ENCODE results near the gene PLXNC1. TPM values are rescaled to one million over a fixed set of nuclear protein-coding genes. Genes with fewer than 3 reads are reported as not detected.

PLXNC1 gene
- total and polyA plus RNA-seq, 2 donors (not counting 1 experiment from before 2014, with no cell fraction given) = 15.1 to 86.9 TPM

GRCh38 chr12:94276725-94277124, 128.3 kb downstream of the PLXNC1 start:
- Histone ChIP-seq H2AFZ (ENCODE audit: low read length) (no peak overlapping the region), H4K20me1 (ENCODE audit: control insufficient read depth, extremely low read depth, insufficient read depth, low read length) (no peaks in the 10 kb centered on the region), H3K4me3 (replicated peaks in 1 of 4; ENCODE audit: control extremely low read depth in 1 of 4, insufficient read depth in 1 of 4, low read depth in 3 of 4, low read length in 4 of 4) (no peak overlapping the region), H3K79me2 (ENCODE audit: control insufficient read depth, insufficient read depth, low read length) (no peaks in the 10 kb centered on the region), H3K4me1 (ENCODE audit: control insufficient read depth, extremely low read depth, insufficient read depth, low read length) (peaks cover 2% of the 10 kb centered on the region), H3K4me2 (ENCODE audit: extremely low read depth, insufficient read depth, low read length) (no peak overlapping the region), H3K9me3 (ENCODE audit: control insufficient read depth, insufficient read depth, low read depth, low read length) (no peaks in the 10 kb centered on the region), H3K9ac (ENCODE audit: insufficient read depth, low read length) (no peak overlapping the region), H3K27ac (ENCODE audit: insufficient read depth, low read length) (no peak overlapping the region), H3K27me3 (ENCODE audit: control insufficient read depth, insufficient read depth, low read length) (no peaks in the 10 kb centered on the region), H3K36me3 (ENCODE audit: control insufficient read depth, insufficient read depth, low read length) (no peaks in the 10 kb centered on the region)
- TF ChIP-seq CTCF (conservative IDR thresholded peaks at IDR 0.05 in 1 of 2, IDR thresholded peaks at IDR 0.05 in 1 of 2; ENCODE audit: low read depth in 1 of 2, low read length in 2 of 2) (no peak), EZH2 (IDR thresholded peaks at IDR 0.05; ENCODE audit: low read length, missing control alignments) (no peak)
- DNase-seq (ENCODE audit: low read depth in 2 of 2) = no peak

GRCh38 chr12:94277426-94278000, 129.1 kb downstream of the PLXNC1 start:
- DNase-seq (ENCODE audit: low read depth in 2 of 2) = peak; percentile 27 to 73
- no peak overlapping the region for H2AFZ ChIP-seq (ENCODE audit: low read length)
- no peak for TF ChIP-seq CTCF (conservative IDR thresholded peaks at IDR 0.05 in 1 of 2, IDR thresholded peaks at IDR 0.05 in 1 of 2; ENCODE audit: low read depth in 1 of 2, low read length in 2 of 2)
- no peak for TF ChIP-seq EZH2 (IDR thresholded peaks at IDR 0.05; ENCODE audit: low read length, missing control alignments)
- H3K9ac ChIP-seq (ENCODE audit: insufficient read depth, low read length) = no peak overlapping the region
- H3K9me3 ChIP-seq (ENCODE audit: control insufficient read depth, insufficient read depth, low read depth, low read length) = no peaks in the 10 kb centered on the region
- H3K79me2 ChIP-seq (ENCODE audit: control insufficient read depth, insufficient read depth, low read length) = no peaks in the 10 kb centered on the region
- peaks cover 2% of the 10 kb centered on the region for H3K4me1 ChIP-seq (ENCODE audit: control insufficient read depth, extremely low read depth, insufficient read depth, low read length)
- no peak overlapping the region for H3K27ac ChIP-seq (ENCODE audit: insufficient read depth, low read length)
- no peak overlapping the region for H3K4me2 ChIP-seq (ENCODE audit: extremely low read depth, insufficient read depth, low read length)
- H3K27me3 ChIP-seq (ENCODE audit: control insufficient read depth, insufficient read depth, low read length) = no peaks in the 10 kb centered on the region
- H3K4me3 ChIP-seq (replicated peaks in 1 of 4; ENCODE audit: control extremely low read depth in 1 of 4, insufficient read depth in 1 of 4, low read depth in 3 of 4, low read length in 4 of 4) = no peak overlapping the region
- no peaks in the 10 kb centered on the region for H4K20me1 ChIP-seq (ENCODE audit: control insufficient read depth, extremely low read depth, insufficient read depth, low read length)
- no peaks in the 10 kb centered on the region for H3K36me3 ChIP-seq (ENCODE audit: control insufficient read depth, insufficient read depth, low read length)

- TF ChIP-seq EZH2 (IDR thresholded peaks at IDR 0.05; ENCODE audit: low read length, missing control alignments) = no peak
- TF ChIP-seq CTCF (conservative IDR thresholded peaks at IDR 0.05 in 1 of 2, IDR thresholded peaks at IDR 0.05 in 1 of 2; ENCODE audit: low read depth in 1 of 2, low read length in 2 of 2) = no peak
- H3K4me3 ChIP-seq (replicated peaks in 1 of 4; ENCODE audit: control extremely low read depth in 1 of 4, insufficient read depth in 1 of 4, low read depth in 3 of 4, low read length in 4 of 4) = no peak overlapping the region
Observed at GRCh38 chr12:94280063-94280462, 131.7 kb downstream of the PLXNC1 start.

More at GRCh38 chr12:94280063-94280462, 131.7 kb downstream of the PLXNC1 start:
- Histone ChIP-seq H3K36me3 (ENCODE audit: control insufficient read depth, insufficient read depth, low read length) (no peaks in the 10 kb centered on the region), H4K20me1 (ENCODE audit: control insufficient read depth, extremely low read depth, insufficient read depth, low read length) (no peaks in the 10 kb centered on the region), H2AFZ (ENCODE audit: low read length) (no peak overlapping the region), H3K4me2 (ENCODE audit: extremely low read depth, insufficient read depth, low read length) (no peak overlapping the region), H3K4me1 (ENCODE audit: control insufficient read depth, extremely low read depth, insufficient read depth, low read length) (peaks cover 2% of the 10 kb centered on the region), H3K27ac (ENCODE audit: insufficient read depth, low read length) (no peak overlapping the region), H3K9ac (ENCODE audit: insufficient read depth, low read length) (no peak overlapping the region), H3K9me3 (ENCODE audit: control insufficient read depth, insufficient read depth, low read depth, low read length) (no peaks in the 10 kb centered on the region), H3K79me2 (ENCODE audit: control insufficient read depth, insufficient read depth, low read length) (no peaks in the 10 kb centered on the region), H3K27me3 (ENCODE audit: control insufficient read depth, insufficient read depth, low read length) (no peaks in the 10 kb centered on the region)
- DNase-seq (ENCODE audit: low read depth in 2 of 2) = no peak

All from fibroblast of lung (primary cell).